GM12874 (cell line): ENCODE results near the gene NRXN3.

Experiments
- TF ChIP-seq, protein P1 (sequence below): IDR thresholded peaks from 2 replicates; pipeline ENCODE4 v1.5.1; 2011; ENCODE audit warnings: low read depth, mild to moderate bottlenecking, control low read depth, low read length, moderate library complexity; ENCODE audit not compliant: insufficient read depth

Gene NRXN3

GRCh38 chr14:79910086-79910485 lies 1739.9 kb downstream of the NRXN3 start:
- TF ChIP-seq, protein P1, sequence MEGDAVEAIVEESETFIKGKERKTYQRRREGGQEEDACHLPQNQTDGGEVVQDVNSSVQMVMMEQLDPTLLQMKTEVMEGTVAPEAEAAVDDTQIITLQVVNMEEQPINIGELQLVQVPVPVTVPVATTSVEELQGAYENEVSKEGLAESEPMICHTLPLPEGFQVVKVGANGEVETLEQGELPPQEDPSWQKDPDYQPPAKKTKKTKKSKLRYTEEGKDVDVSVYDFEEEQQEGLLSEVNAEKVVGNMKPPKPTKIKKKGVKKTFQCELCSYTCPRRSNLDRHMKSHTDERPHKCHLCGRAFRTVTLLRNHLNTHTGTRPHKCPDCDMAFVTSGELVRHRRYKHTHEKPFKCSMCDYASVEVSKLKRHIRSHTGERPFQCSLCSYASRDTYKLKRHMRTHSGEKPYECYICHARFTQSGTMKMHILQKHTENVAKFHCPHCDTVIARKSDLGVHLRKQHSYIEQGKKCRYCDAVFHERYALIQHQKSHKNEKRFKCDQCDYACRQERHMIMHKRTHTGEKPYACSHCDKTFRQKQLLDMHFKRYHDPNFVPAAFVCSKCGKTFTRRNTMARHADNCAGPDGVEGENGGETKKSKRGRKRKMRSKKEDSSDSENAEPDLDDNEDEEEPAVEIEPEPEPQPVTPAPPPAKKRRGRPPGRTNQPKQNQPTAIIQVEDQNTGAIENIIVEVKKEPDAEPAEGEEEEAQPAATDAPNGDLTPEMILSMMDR = no peak

GRCh38 chr14:79911744-79912143 lies 1741.6 kb downstream of the NRXN3 start:
- TF ChIP-seq, protein P1 = no peak

DNA sequence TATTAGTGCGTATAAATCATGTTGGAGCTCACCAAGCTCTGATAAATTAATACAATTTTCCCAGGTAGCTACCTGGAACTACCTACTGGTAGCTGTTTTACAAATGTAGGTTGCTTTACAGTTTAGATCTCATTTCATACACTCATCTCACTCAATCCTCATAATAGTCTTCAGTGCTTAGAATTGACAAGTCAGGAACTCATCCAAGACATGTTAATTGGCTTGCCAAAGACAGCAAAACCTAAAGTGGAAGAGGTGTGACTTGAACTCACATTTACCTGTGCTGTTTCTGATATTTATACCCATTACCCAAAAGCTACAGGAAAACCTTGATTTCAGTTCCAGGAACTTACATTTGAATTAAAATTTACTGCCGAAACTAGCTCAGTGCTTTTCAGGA lies 1744.4 kb downstream of the NRXN3 start:
- TF ChIP-seq, protein P1 = no peak

- TF ChIP-seq, protein P1 = no peak
Measured at GRCh38 chr14:79915406-79915805, 1745.2 kb downstream of the NRXN3 start.

GRCh38 chr14:79916281-79916680 lies 1746.1 kb downstream of the NRXN3 start:
- TF ChIP-seq, protein P1 = no peak

- TF ChIP-seq, protein P1 = no peak
Measured at GRCh38 chr14:79916892-79917291, 1746.7 kb downstream of the NRXN3 start.
